ENCODE results near the gene IL16.

The IL16 gene

GRCh38 chr15:81360491-81360890 lies 163.8 kb downstream of the IL16 start:
- H3K36me3 Mint-ChIP-seq = no peaks in the 10 kb centered on the region
- no peak overlapping the region for H3K4me3 Mint-ChIP-seq
- H3K9me3 Mint-ChIP-seq = no peaks in the 10 kb centered on the region
- H3K27ac Mint-ChIP-seq = no peak overlapping the region
- H3K27me3 Mint-ChIP-seq = peaks cover 13% of the 10 kb centered on the region
- H3K4me1 Mint-ChIP-seq = no peaks in the 10 kb centered on the region
- no peak for DNase-seq
- CTCF ChIA-PET = no interaction called here

- H3K27me3 Mint-ChIP-seq = peaks cover 5% of the 10 kb centered on the region
- H3K27ac Mint-ChIP-seq = no peak overlapping the region
- H3K4me1 Mint-ChIP-seq = no peaks in the 10 kb centered on the region
- no peak for DNase-seq
- H3K4me3 Mint-ChIP-seq = no peak overlapping the region
- no peaks in the 10 kb centered on the region for H3K36me3 Mint-ChIP-seq
- CTCF ChIA-PET = interaction anchor here (1.2 kb wide), 1 partner anchor 96 kb away, joined by 4 read pairs; no protein-coding TSS in a partner anchor
- H3K9me3 Mint-ChIP-seq = no peaks in the 10 kb centered on the region
Measured at GRCh38 chr15:81361891-81362290, 165.2 kb downstream of the IL16 start.

GRCh38 chr15:81362790-81363189 lies 166.1 kb downstream of the IL16 start:
- no peak overlapping the region for H3K4me3 Mint-ChIP-seq
- H3K9me3 Mint-ChIP-seq = no peaks in the 10 kb centered on the region
- no peak overlapping the region for H3K27ac Mint-ChIP-seq
- CTCF ChIA-PET = interaction anchor here (1.2 kb wide), 1 partner anchor 97 kb away, joined by 4 read pairs; no protein-coding TSS in a partner anchor
- H3K4me1 Mint-ChIP-seq = no peaks in the 10 kb centered on the region
- no peak for DNase-seq
- H3K27me3 Mint-ChIP-seq = peaks cover 5% of the 10 kb centered on the region
- no peaks in the 10 kb centered on the region for H3K36me3 Mint-ChIP-seq

GRCh38 chr15:81363276-81363675 lies 166.6 kb downstream of the IL16 start:
- no peaks in the 10 kb centered on the region for H3K4me1 Mint-ChIP-seq
- peaks cover 5% of the 10 kb centered on the region for H3K27me3 Mint-ChIP-seq
- no peak overlapping the region for H3K27ac Mint-ChIP-seq
- H3K9me3 Mint-ChIP-seq = no peaks in the 10 kb centered on the region
- no peak for DNase-seq
- no peaks in the 10 kb centered on the region for H3K36me3 Mint-ChIP-seq
- CTCF ChIA-PET = no interaction called here
- no peak overlapping the region for H3K4me3 Mint-ChIP-seq
